Breast epithelium (tissue), 3 donors: ENCODE data around the gene SIDT1.

Experiments
- POLR2A ChIP-seq: fragments of 450-650 bp; IDR thresholded peaks from one replicate; pipeline ENCODE4 v1.6.1; 2016; ENCODE audit warnings: antibody characterized with exemption, mild to moderate bottlenecking, moderate library complexity
- POLR2AphosphoS5 ChIP-seq, 3 donors: sonication (generic); formaldehyde crosslinking; IDR thresholded peaks; one replicate each; pipeline ENCODE4 v1.6.1; 2017; ENCODE audit warnings: antibody characterized with exemption in 3 of 3
- TF ChIP-seq, protein P1 (sequence below), 3 donors: fragments of 450-650 bp; IDR thresholded peaks; one replicate each; pipeline ENCODE4 v1.5.1; 2016 to 2017; ENCODE audit warnings: antibody characterized with exemption in 3 of 3, mild to moderate bottlenecking in 3 of 3, moderate library complexity in 3 of 3

- TF ChIP-seq, protein P1, sequence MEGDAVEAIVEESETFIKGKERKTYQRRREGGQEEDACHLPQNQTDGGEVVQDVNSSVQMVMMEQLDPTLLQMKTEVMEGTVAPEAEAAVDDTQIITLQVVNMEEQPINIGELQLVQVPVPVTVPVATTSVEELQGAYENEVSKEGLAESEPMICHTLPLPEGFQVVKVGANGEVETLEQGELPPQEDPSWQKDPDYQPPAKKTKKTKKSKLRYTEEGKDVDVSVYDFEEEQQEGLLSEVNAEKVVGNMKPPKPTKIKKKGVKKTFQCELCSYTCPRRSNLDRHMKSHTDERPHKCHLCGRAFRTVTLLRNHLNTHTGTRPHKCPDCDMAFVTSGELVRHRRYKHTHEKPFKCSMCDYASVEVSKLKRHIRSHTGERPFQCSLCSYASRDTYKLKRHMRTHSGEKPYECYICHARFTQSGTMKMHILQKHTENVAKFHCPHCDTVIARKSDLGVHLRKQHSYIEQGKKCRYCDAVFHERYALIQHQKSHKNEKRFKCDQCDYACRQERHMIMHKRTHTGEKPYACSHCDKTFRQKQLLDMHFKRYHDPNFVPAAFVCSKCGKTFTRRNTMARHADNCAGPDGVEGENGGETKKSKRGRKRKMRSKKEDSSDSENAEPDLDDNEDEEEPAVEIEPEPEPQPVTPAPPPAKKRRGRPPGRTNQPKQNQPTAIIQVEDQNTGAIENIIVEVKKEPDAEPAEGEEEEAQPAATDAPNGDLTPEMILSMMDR (IDR thresholded peaks at IDR 0.05): no peak
- TF ChIP-seq POLR2AphosphoS5 (IDR thresholded peaks at IDR 0.05) (no peak), POLR2A (no peak)
Observed at GRCh38 chr3:113597596-113598354, 65.4 kb downstream of the SIDT1 start.
